H1 (cell line): Measurements from ENCODE around the gene SMARCAL1. TPM values are rescaled to one million over a fixed set of nuclear protein-coding genes. Genes with fewer than 3 reads are reported as not detected.

Source experiments
- CTCF ChIA-PET: fragments of 300-600 bp; sonication (Branson Sonifier 250); formaldehyde crosslinking; loops from one replicate; lab custom pipeline; 2021; ENCODE audit not compliant: partially characterized antibody; lab: Charles Lee
- POLR2A ChIA-PET: fragments of 300-600 bp; sonication (Branson Sonifier 250); formaldehyde crosslinking; loops from one replicate; lab custom pipeline; 2021; ENCODE audit warnings: inconsistent platforms; ENCODE audit not compliant: partially characterized antibody; lab: Charles Lee
- DNase-seq, 2 experiments: peaks; one replicate each; pipeline versions ENCODE4 v3.0.0 to v3.0.0-alpha.2; 2010 to 2022; ENCODE audit warnings: low spot score in 2 of 2, low read depth in 1 of 2, mixed read lengths in 1 of 2
- FAIRE-seq: peaks from 2 replicates; lab custom pipeline; 2011; peaks lifted over from hg19 to GRCh38; lab: Jason Lieb, UNC
- H2AFZ ChIP-seq: 2 replicates; pipeline ENCODE4 v1.8.1; 2012; ENCODE audit warnings: low read length, inconsistent platforms
- H2AK5ac ChIP-seq: 2 replicates; pipeline ENCODE4 v1.6.1; 2013; ENCODE audit warnings: low read depth, low read length
- H2BK120ac ChIP-seq: replicated peaks from 2 replicates; pipeline ENCODE3; 2013; ENCODE audit warnings: low read depth, low read length, inconsistent platforms
- H2BK12ac ChIP-seq: 2 replicates; pipeline ENCODE4 v1.6.1; 2013; ENCODE audit warnings: low read depth, low read length
- H2BK15ac ChIP-seq: 2 replicates; pipeline ENCODE4 v1.6.1; 2013; ENCODE audit warnings: low read length
- H2BK20ac ChIP-seq: 2 replicates; pipeline ENCODE4 v1.6.1; 2013; ENCODE audit warnings: low read length
- H2BK5ac ChIP-seq: 2 replicates; pipeline ENCODE4 v1.6.1; 2013; ENCODE audit warnings: low read depth, low read length
- H3K14ac ChIP-seq: 2 replicates; pipeline ENCODE4 v1.6.1; 2013; ENCODE audit warnings: inconsistent platforms; ENCODE audit not compliant: insufficient read length
- H3K18ac ChIP-seq: 2 replicates; pipeline ENCODE4 v1.6.1; 2013; ENCODE audit warnings: low read length; ENCODE audit errors: extremely low read depth
- H3K23ac ChIP-seq: 2 replicates; pipeline ENCODE4 v1.6.1; 2013; ENCODE audit warnings: inconsistent platforms; ENCODE audit not compliant: insufficient read length
- H3K23me2 ChIP-seq: 2 replicates; pipeline ENCODE4 v1.6.1; 2013; ENCODE audit warnings: low read depth, low read length
- H3K27ac ChIP-seq: 2 replicates; pipeline ENCODE4 v1.6.1; 2011; ENCODE audit warnings: low read depth, low read length, inconsistent platforms
- H3K27me3 ChIP-seq, 4 experiments: replicated peaks in 1 of 4; 1 replicate in 1 of 4; 2 replicates in 3 of 4; pipeline versions ENCODE4 v1.6.1 to v1.8.1; 2011 to 2013; ENCODE audit warnings: low read length in 3 of 4, mild to moderate bottlenecking in 3 of 4, inconsistent platforms in 2 of 4, mixed read lengths in 2 of 4, moderate library complexity in 1 of 4; ENCODE audit not compliant: control insufficient read depth in 3 of 4, insufficient read depth in 3 of 4; ENCODE audit errors: extremely low read depth in 1 of 4
- H3K36me3 ChIP-seq, 4 experiments: 2 replicates each; pipeline versions ENCODE4 v1.6.1 to v1.8.1; 2011 to 2013; ENCODE audit warnings: mild to moderate bottlenecking in 4 of 4, low read length in 3 of 4, moderate library complexity in 2 of 4, control low read depth in 1 of 4, inconsistent platforms in 1 of 4; ENCODE audit not compliant: insufficient read depth in 4 of 4, control insufficient read depth in 2 of 4
- H3K4ac ChIP-seq: replicated peaks from 2 replicates; pipeline ENCODE3; 2013; ENCODE audit warnings: low read length, low read depth, mixed read lengths, inconsistent platforms; ENCODE audit not compliant: insufficient read length
- H3K4me1 ChIP-seq, 4 experiments: replicated peaks in 1 of 4; 1 replicate in 1 of 4; 2 replicates in 3 of 4; pipeline versions ENCODE4 v1.6.1 to v1.8.1; 2011 to 2013; ENCODE audit warnings: low read length in 3 of 4, inconsistent platforms in 2 of 4, mixed read lengths in 1 of 4; ENCODE audit not compliant: insufficient read depth in 4 of 4, control insufficient read depth in 3 of 4
- H3K4me2 ChIP-seq, 2 experiments: 2 replicates each; pipeline versions ENCODE4 v1.6.1 to v1.8.1; 2011 to 2013; ENCODE audit warnings: low read depth in 2 of 2, low read length in 2 of 2, control low read depth in 1 of 2, inconsistent platforms in 1 of 2, mild to moderate bottlenecking in 1 of 2; ENCODE audit not compliant: insufficient read depth in 1 of 2
- H3K4me3 ChIP-seq, 4 experiments: fragments of 200-600, 300-600 bp in 1 of 4; sonication (generic), shearing (Covaris generic), sonication (Bioruptor Twin) in 1 of 4; 2 replicates each; pipeline versions ENCODE4 v1.5.1 to v1.8.1; 2011 to 2016; ENCODE audit warnings: low read length in 4 of 4, low read depth in 3 of 4, control low read depth in 2 of 4, inconsistent platforms in 2 of 4, mild to moderate bottlenecking in 2 of 4, mixed read lengths in 1 of 4, moderate library complexity in 1 of 4; ENCODE audit not compliant: insufficient read depth in 2 of 4; ENCODE audit errors: extremely low read depth in 1 of 4
- H3K56ac ChIP-seq: replicated peaks from 2 replicates; pipeline ENCODE3; 2013; ENCODE audit warnings: low read depth, mild to moderate bottlenecking, mixed read lengths, low read length, inconsistent platforms; ENCODE audit not compliant: insufficient read length
- H3K79me1 ChIP-seq: 2 replicates; pipeline ENCODE4 v1.6.1; 2013; ENCODE audit warnings: low read depth, low read length, control low read depth
- H3K79me2 ChIP-seq, 2 experiments: 2 replicates each; pipeline versions ENCODE4 v1.6.1 to v1.8.1; 2012 to 2013; ENCODE audit warnings: low read length in 2 of 2, mild to moderate bottlenecking in 2 of 2, inconsistent platforms in 1 of 2; ENCODE audit not compliant: insufficient read depth in 2 of 2, control insufficient read depth in 1 of 2
- H3K9ac ChIP-seq, 4 experiments: replicated peaks in 1 of 4; 1 replicate in 1 of 4; 2 replicates in 3 of 4; pipeline versions ENCODE4 v1.6.1 to v1.8.1; 2011 to 2013; ENCODE audit warnings: low read depth in 3 of 4, low read length in 3 of 4, control low read depth in 2 of 4, mild to moderate bottlenecking in 2 of 4, moderate library complexity in 2 of 4, inconsistent platforms in 1 of 4; ENCODE audit errors: extremely low read depth in 1 of 4
- H3K9me3 ChIP-seq, 2 experiments: 2 replicates each; pipeline versions ENCODE4 v1.6.1 to v1.8.1; 2012 to 2013; ENCODE audit warnings: mild to moderate bottlenecking in 2 of 2, moderate library complexity in 2 of 2, control low read depth in 1 of 2, inconsistent platforms in 1 of 2, low read depth in 1 of 2, low read length in 1 of 2, mixed read lengths in 1 of 2; ENCODE audit not compliant: insufficient read depth in 2 of 2
- H4K20me1 ChIP-seq, 2 experiments: replicated peaks in 1 of 2; 2 replicates each; pipeline versions ENCODE3 to v1.8.1; 2011 to 2013; ENCODE audit warnings: inconsistent platforms in 2 of 2, low read length in 2 of 2, mild to moderate bottlenecking in 1 of 2; ENCODE audit not compliant: insufficient read depth in 2 of 2, control insufficient read depth in 1 of 2
- H4K5ac ChIP-seq: 2 replicates; pipeline ENCODE4 v1.6.1; 2013; ENCODE audit warnings: low read length, low read depth, mixed read lengths, inconsistent platforms; ENCODE audit not compliant: insufficient read length
- H4K8ac ChIP-seq: 2 replicates; pipeline ENCODE4 v1.8.0; 2013; ENCODE audit warnings: mild to moderate bottlenecking, moderate library complexity, low read length, inconsistent platforms; ENCODE audit not compliant: insufficient read depth; ENCODE audit errors: extremely low read depth
- H4K91ac ChIP-seq: replicated peaks from 2 replicates; pipeline ENCODE3; 2013; ENCODE audit warnings: low read length, mixed read lengths, inconsistent platforms; ENCODE audit not compliant: insufficient read length
- TEAD4 ChIP-seq: IDR thresholded peaks from 2 replicates; pipeline ENCODE4 v1.6.1; 2012; ENCODE audit warnings: low read depth, low read length, inconsistent platforms, mixed read lengths
- WGBS, 2 experiments: shearing (Covaris generic) in 1 of 2; methylation state at CpG; one replicate each; pipeline versions ENCODE4 v1.1.6 to v1.1.7; 2013 to 2015; ENCODE audit warnings: low lambda C conversion rate in 2 of 2, mixed read lengths in 2 of 2, inconsistent platforms in 1 of 2, low coverage in 1 of 2, missing lambda C conversion rate in 1 of 2; ENCODE audit not compliant: insufficient replicate concordance in 2 of 2, insufficient coverage in 1 of 2, insufficient read length in 1 of 2; ENCODE audit errors: extremely low coverage in 1 of 2, missing lambda C conversion rate in 1 of 2; 5-methylcytosine and 5-hydroxymethylcytosine counted together
- polyA plus RNA-seq, 7 experiments: library from polyadenylated mRNA; depleted of rRNA in 3 of 7; stranded (reverse) in 5 of 7; unstranded in 2 of 7; fragments of >200 nt in 5 of 7; fragments of 200-250 nt in 2 of 7; gene quantifications; 1 replicate in 5 of 7; 2 replicates in 1 of 7; 4 replicates in 1 of 7; pipeline versions ENCODE4 v1.2.1 to v1.2.3, GENCODE V29; 2011 to 2013; ENCODE audit warnings: missing spikeins in 2 of 7, mixed read lengths in 2 of 7
- total RNA-seq: library from RNA; stranded (reverse); fragmentation: NEBNext Ultra II Directional; extraction: Animal tissue kit (Norgen Biotek cat#: 25700); gene quantifications from 2 replicates; pipeline ENCODE4 v1.2.1, GENCODE V29; 2021
- TF ChIP-seq, protein P1 (sequence below): IDR thresholded peaks from 2 replicates; pipeline ENCODE4 v1.6.1; 2012; ENCODE audit warnings: low read length, inconsistent platforms

SMARCAL1 gene
- total and polyA plus RNA-seq, 2 of the 8 experiments (the other 6 are each of a cell fraction or from before 2014, with no cell fraction given), result 17.6 to 17.9 TPM

- H2BK120ac ChIP-seq, result no peak overlapping the region
- no peaks in the 10 kb centered on the region for H3K23me2 ChIP-seq
- no peak overlapping the region for H3K9ac ChIP-seq
- H3K79me2 ChIP-seq, result no peaks in the 10 kb centered on the region
- no peaks in the 10 kb centered on the region; a peak in 1 of 7 replicates for H3K4me1 ChIP-seq
- no peak overlapping the region for H2BK15ac ChIP-seq
- no peak overlapping the region for H3K18ac ChIP-seq
- H3K4me2 ChIP-seq, result no peak overlapping the region
- no peak overlapping the region for H4K8ac ChIP-seq
- peaks cover 0 to 10% of the 10 kb centered on the region in 2 experiments for H4K20me1 ChIP-seq
- no peak overlapping the region for H4K91ac ChIP-seq
- H2AFZ ChIP-seq, result no peak overlapping the region
- H2BK12ac ChIP-seq, result no peak overlapping the region
- ChIA-PET POLR2A (interaction anchor here (0.6 to 2.3 kb wide), 8 partner anchors 11 to 149 kb away, joined by 3 to 8 read pairs (median 4); partner anchors contain the start of gene RPL37A), CTCF (interaction anchor here (0.6 to 12.8 kb wide), 42 partner anchors 8 to 872 kb away, joined by 3 to 493 read pairs (median 6); partner anchors contain the start of genes IGFBP2 and MARCHF4)
- no peak overlapping the region for H4K5ac ChIP-seq
- H3K4ac ChIP-seq, result no peak overlapping the region
- H2AK5ac ChIP-seq, result no peak overlapping the region
- no peak overlapping the region for H3K23ac ChIP-seq
- DNase-seq (no peak), FAIRE-seq (no peak)
- H3K27me3 ChIP-seq, result no peaks in the 10 kb centered on the region
- H3K36me3 ChIP-seq, result peaks cover 0 to 7% (median 0%) of the 10 kb centered on the region in 4 experiments; a peak in 2 of 8 replicates
- no peak overlapping the region for H2BK5ac ChIP-seq
- no peak overlapping the region for H3K4me3 ChIP-seq
- H3K27ac ChIP-seq, result no peak overlapping the region
- no peak overlapping the region for H3K14ac ChIP-seq
- peak; percentile 44; the same call in 1 of the 2 replicates for TF ChIP-seq TEAD4
- TF ChIP-seq, protein P1, sequence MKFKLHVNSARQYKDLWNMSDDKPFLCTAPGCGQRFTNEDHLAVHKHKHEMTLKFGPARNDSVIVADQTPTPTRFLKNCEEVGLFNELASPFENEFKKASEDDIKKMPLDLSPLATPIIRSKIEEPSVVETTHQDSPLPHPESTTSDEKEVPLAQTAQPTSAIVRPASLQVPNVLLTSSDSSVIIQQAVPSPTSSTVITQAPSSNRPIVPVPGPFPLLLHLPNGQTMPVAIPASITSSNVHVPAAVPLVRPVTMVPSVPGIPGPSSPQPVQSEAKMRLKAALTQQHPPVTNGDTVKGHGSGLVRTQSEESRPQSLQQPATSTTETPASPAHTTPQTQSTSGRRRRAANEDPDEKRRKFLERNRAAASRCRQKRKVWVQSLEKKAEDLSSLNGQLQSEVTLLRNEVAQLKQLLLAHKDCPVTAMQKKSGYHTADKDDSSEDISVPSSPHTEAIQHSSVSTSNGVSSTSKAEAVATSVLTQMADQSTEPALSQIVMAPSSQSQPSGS, result no peak
- no peak overlapping the region for H2BK20ac ChIP-seq
- no peaks in the 10 kb centered on the region for H3K9me3 ChIP-seq
- WGBS, 2 experiments, result 81% methylated on average over 4 of the region's 4 CpGs; no CpG with 5 or more reads in 1 of the 2 experiments
- H3K56ac ChIP-seq, result no peak overlapping the region
- no peaks in the 10 kb centered on the region for H3K79me1 ChIP-seq
Measured at GRCh38 chr2:216517447-216518225, 105.4 kb downstream of the SMARCAL1 start.
